ENCODE data around the gene MBD6.

GRCh38 chr12:57546438-57547287 is 24.0 kb downstream of the MBD6 start, which contains the start of gene DCTN2:
- TF ChIP-seq, protein P1, sequence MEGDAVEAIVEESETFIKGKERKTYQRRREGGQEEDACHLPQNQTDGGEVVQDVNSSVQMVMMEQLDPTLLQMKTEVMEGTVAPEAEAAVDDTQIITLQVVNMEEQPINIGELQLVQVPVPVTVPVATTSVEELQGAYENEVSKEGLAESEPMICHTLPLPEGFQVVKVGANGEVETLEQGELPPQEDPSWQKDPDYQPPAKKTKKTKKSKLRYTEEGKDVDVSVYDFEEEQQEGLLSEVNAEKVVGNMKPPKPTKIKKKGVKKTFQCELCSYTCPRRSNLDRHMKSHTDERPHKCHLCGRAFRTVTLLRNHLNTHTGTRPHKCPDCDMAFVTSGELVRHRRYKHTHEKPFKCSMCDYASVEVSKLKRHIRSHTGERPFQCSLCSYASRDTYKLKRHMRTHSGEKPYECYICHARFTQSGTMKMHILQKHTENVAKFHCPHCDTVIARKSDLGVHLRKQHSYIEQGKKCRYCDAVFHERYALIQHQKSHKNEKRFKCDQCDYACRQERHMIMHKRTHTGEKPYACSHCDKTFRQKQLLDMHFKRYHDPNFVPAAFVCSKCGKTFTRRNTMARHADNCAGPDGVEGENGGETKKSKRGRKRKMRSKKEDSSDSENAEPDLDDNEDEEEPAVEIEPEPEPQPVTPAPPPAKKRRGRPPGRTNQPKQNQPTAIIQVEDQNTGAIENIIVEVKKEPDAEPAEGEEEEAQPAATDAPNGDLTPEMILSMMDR (IDR thresholded peaks at IDR 0.05; ENCODE audit: low read length) = peak; percentile 38
- no peak for TF ChIP-seq EZH2 (optimal IDR thresholded peaks at IDR 0.05; ENCODE audit: low read depth, low read length)
- no peak for TF ChIP-seq EZH2phosphoT487 (IDR thresholded peaks at IDR 0.05; ENCODE audit: low read length)

Data from MM.1S (cell line).